Activated CD8-positive, alpha-beta T cell treated with anti-CD3 and anti-CD28 coated beads for 36 hours (primary cell): ENCODE data around the gene TNFRSF14. TPM values are rescaled to one million over a fixed set of nuclear protein-coding genes. Genes with fewer than 3 reads are reported as not detected.
"Not testable (repeated sequence)": the region's sequence is repeated elsewhere in the genome, so short reads cannot be mapped to it uniquely, and the experiment has no call there.

ENCODE experiments used
- ATAC-seq: fragments of 200-7000 bp; cut with Tn5 transposase; one replicate; pipeline ENCODE4 v1.10.0; 2021; ENCODE audit warnings: mild to moderate bottlenecking, moderate library complexity
- CTCF ChIA-PET: fragments of 350-600 bp; sonication (Branson Sonifier 250); formaldehyde crosslinking; loops from one replicate; lab custom pipeline; 2021; ENCODE audit warnings: antibody characterized with exemption; lab: Charles Lee
- POLR2A ChIA-PET: fragments of 350-600 bp; sonication (Branson Sonifier 250); formaldehyde crosslinking; loops from one replicate; lab custom pipeline; 2021; ENCODE audit warnings: antibody characterized with exemption; lab: Charles Lee
- DNase-seq: peaks from one replicate; pipeline ENCODE4 v3.0.0-alpha.2; 2020
- H3K27ac Mint-ChIP-seq: one replicate; pipeline ENCODE4 v1.8.0; 2021; ENCODE audit warnings: mild to moderate bottlenecking, mixed read lengths
- H3K27me3 Mint-ChIP-seq: one replicate; pipeline ENCODE4 v1.8.0; 2021; ENCODE audit warnings: mixed read lengths
- H3K36me3 Mint-ChIP-seq: one replicate; pipeline ENCODE4 v1.8.0; 2021; ENCODE audit warnings: low read depth, mixed read lengths
- H3K4me1 Mint-ChIP-seq: one replicate; pipeline ENCODE4 v1.8.0; 2021; ENCODE audit warnings: low read depth, mixed read lengths
- H3K4me3 Mint-ChIP-seq: one replicate; pipeline ENCODE4 v1.8.0; 2021; ENCODE audit warnings: mild to moderate bottlenecking, moderate library complexity, mixed read lengths
- H3K9me3 Mint-ChIP-seq: one replicate; pipeline ENCODE4 v1.8.0; 2021; ENCODE audit warnings: mixed read lengths
- intact Hi-C: fragments of 100-400 bp; cut with micrococcal nuclease; formaldehyde crosslinking; loops from one replicate; pipeline ENCODE4 v1.10.0; 2022
- total RNA-seq, 2 experiments: library from RNA; stranded (reverse); gene quantifications; one replicate each; pipeline ENCODE4 v1.2.3, GENCODE V29; 2021
- TF ChIP-seq, protein P1 (sequence below): fragments of 200-600 bp; IDR thresholded peaks from one replicate; pipeline ENCODE4 v1.8.0; 2022; ENCODE audit warnings: antibody characterized with exemption, mild to moderate bottlenecking

TNFRSF14 gene
- total RNA-seq, 2 experiments from 2014 or later: 134 to 140 TPM

DNA sequence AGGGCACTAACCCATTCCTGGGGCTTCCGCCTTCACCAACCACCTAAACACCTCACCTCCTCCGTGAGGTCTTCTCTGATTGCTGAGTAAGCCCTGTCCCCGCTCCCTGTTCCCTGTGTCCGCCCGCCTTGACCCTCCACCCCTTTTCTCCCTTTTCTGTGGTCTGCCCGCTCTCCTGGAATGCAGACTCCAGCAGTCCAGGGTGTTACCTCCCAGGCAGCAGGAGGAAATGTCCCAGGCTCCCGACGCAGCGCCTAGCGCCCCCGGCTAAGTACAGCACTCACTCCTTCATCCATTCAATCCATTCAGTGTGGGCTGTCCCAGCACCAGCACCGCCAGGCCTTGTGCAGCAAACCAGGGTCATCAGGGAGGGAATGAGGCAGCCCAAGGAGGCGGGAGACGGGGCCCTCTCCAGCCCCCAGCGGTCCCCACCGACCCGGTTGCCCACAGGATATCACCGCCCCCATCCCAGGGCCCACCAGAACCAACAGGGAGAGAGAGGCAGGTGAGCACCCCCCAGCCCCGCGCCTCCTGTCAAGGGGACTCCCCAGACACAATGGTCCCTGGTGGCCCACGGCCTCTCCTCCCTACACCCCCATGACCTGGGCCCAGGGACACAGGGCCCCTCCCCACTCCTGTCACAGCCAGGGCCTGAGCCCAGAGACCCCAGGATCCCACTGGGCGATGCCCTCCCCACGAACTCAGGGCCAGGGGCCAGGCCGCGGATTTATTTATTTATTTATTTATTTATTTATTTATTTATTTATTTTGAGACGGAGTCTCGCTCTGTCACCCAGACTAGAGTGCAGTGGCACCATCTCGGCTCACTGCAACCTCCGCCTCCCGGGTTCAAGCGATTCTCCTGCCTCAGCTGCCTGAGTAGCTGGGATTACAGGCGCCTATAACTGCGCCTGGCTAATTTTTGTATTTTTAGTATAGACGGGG, 10.2 kb downstream of the TNFRSF14 start:
- DNase-seq (no peak), ATAC-seq (no peak)
- Mint-ChIP-seq H3K4me1 (peaks cover 5% of the 10 kb centered on the region), H3K27ac (no peak overlapping the region), H3K4me3 (no peak overlapping the region), H3K9me3 (no peaks in the 10 kb centered on the region), H3K27me3 (no peaks in the 10 kb centered on the region), H3K36me3 (peaks cover 10% of the 10 kb centered on the region)
- CTCF ChIA-PET: no interaction called here
- POLR2A ChIA-PET: no interaction called here
- intact Hi-C loops: no loop called here
- TF ChIP-seq, protein P1, sequence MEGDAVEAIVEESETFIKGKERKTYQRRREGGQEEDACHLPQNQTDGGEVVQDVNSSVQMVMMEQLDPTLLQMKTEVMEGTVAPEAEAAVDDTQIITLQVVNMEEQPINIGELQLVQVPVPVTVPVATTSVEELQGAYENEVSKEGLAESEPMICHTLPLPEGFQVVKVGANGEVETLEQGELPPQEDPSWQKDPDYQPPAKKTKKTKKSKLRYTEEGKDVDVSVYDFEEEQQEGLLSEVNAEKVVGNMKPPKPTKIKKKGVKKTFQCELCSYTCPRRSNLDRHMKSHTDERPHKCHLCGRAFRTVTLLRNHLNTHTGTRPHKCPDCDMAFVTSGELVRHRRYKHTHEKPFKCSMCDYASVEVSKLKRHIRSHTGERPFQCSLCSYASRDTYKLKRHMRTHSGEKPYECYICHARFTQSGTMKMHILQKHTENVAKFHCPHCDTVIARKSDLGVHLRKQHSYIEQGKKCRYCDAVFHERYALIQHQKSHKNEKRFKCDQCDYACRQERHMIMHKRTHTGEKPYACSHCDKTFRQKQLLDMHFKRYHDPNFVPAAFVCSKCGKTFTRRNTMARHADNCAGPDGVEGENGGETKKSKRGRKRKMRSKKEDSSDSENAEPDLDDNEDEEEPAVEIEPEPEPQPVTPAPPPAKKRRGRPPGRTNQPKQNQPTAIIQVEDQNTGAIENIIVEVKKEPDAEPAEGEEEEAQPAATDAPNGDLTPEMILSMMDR: no peak

DNA sequence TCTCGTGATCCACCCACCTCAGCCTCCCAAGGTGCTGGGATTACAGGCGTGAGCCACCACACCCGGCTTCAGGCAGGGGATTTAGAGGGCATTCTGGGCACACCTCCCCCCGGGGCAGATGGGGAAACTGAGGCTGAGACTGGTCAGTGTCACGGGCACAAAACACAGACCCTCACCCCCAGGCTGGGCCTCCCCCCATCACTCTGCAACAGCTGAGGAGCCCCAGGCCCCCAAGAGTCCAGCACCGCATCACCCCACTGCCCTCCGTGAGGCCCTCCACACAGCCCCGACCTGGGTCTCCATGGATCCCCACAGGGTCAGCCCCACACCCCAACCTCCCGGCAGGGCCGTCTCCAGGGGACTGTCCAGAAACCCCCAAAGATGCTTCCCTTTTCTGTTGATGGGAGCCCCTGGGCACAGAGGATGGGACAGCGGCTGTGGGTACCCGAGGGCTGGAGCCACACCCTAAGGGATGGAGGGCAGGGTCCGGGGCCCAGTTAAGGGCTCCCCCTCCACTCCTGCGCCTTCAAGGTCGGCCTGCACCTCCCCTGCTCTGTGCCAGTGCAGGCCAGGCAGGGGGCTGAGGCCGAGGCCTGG, 11.0 kb downstream of the TNFRSF14 start:
- Mint-ChIP-seq H3K9me3 (no peaks in the 10 kb centered on the region), H3K36me3 (peaks cover 7% of the 10 kb centered on the region), H3K4me3 (no peak overlapping the region), H3K4me1 (peaks cover 2% of the 10 kb centered on the region), H3K27ac (no peak overlapping the region), H3K27me3 (no peaks in the 10 kb centered on the region)
- DNase-seq (no peak), ATAC-seq (no peak)
- intact Hi-C loops: no loop called here
- CTCF ChIA-PET: no interaction called here
- POLR2A ChIA-PET: no interaction called here
- TF ChIP-seq, protein P1: no peak

DNA sequence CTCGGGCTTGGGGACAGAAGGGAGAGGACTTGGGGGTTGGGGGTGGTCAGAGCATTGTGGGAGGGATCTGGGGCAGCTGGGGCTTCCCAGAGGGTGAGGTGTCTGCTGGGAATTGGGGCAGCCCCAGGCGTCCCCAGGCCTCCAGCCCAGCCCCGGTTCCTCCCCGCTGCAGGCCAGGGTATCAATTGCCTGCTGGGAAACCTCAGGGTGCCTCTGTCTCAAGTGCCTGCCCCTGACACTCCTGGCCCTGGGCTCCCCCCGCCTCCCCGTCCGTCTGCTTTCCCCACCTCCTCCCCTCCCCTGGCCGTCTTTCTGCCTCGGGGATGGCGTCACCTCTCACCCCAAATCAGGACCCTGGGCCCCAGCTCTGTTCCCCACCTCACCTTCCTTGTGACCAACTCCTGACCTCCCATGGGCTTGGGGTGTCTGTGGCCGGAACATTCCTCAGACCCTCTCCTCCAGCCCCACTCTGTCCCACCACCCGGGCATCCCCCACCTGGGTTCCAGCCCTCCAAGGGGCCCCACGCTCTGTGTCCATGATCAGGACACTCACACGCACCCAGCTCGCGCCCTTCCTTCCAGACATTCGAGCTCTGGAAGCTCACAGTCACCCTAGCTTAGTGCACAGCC, 12.1 kb downstream of the TNFRSF14 start:
- H3K36me3 Mint-ChIP-seq, H3K4me1 Mint-ChIP-seq, POLR2A ChIA-PET, DNase-seq, CTCF ChIA-PET, H3K27ac Mint-ChIP-seq, H3K9me3 Mint-ChIP-seq, H3K4me3 Mint-ChIP-seq, intact Hi-C loops, H3K27me3 Mint-ChIP-seq: not testable (repeated sequence)
- peak; percentile 11 for ATAC-seq

DNA sequence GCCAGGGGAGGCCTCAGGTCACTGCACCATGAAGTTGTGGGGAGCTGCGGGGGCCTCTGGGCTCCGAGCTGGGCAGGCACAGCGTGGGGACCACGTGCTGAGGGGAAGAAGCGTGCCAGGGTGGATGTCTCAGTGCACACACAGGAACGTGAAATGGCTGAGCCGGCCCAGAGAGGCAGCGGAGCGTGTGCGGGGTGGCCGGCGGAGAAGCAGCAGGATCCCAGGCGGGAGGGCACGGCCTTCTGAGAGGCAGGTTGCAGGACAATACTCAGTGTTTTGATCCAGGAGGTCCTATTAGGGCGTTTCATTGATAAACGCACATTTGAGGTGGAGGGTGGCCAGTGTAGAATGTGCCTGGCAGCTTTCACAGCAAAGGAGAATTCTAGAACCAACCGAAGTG, 12.9 kb downstream of the TNFRSF14 start:
- no peak overlapping the region for H3K27ac Mint-ChIP-seq
- TF ChIP-seq, protein P1: no peak
- H3K36me3 Mint-ChIP-seq: peaks cover 4% of the 10 kb centered on the region
- CTCF ChIA-PET: no interaction called here
- POLR2A ChIA-PET: interaction anchor here (0.5 to 4.1 kb wide), 4 partner anchors 7 to 79 kb away, joined by 3 to 26 read pairs (median 10); no protein-coding TSS in a partner anchor
- peaks cover 12% of the 10 kb centered on the region for H3K9me3 Mint-ChIP-seq
- H3K27me3 Mint-ChIP-seq: no peaks in the 10 kb centered on the region
- intact Hi-C loops: no loop called here
- DNase-seq (no peak), ATAC-seq (no peak)
- H3K4me3 Mint-ChIP-seq: no peak overlapping the region
- peaks cover 11% of the 10 kb centered on the region for H3K4me1 Mint-ChIP-seq

DNA sequence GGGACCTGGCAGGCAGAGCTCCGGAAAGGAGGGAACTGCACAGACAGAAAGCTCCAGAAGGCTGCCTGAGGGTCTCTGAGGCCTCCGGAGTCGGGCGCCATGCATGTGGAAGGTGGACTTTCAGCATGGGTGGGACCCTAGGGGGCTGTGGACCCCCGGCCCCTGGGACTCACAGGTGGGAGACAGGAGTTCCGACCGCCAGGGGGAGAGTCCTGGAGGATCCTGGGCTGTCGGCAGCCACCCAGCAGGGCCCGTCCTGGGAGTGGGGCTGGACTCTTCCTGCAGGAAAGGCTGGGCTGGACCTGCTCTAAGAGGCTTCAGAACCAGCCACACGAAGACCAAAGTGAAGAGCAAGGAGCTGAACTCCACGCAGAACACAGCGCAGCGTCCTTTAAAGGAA, 13.5 kb downstream of the TNFRSF14 start:
- H3K27ac Mint-ChIP-seq, DNase-seq, H3K36me3 Mint-ChIP-seq, intact Hi-C loops, H3K4me3 Mint-ChIP-seq, H3K27me3 Mint-ChIP-seq, ATAC-seq: not testable (repeated sequence)
- H3K9me3 Mint-ChIP-seq: peaks cover 14% of the 10 kb centered on the region
- POLR2A ChIA-PET: interaction anchor here (2.1 to 4.1 kb wide), 4 partner anchors 8 to 16 kb away, joined by 7 to 26 read pairs (median 10); no protein-coding TSS in a partner anchor
- CTCF ChIA-PET: interaction anchor here (1.4 to 2.3 kb wide), 2 partner anchors 8 to 14 kb away, joined by 3 to 16 read pairs; partner anchors contain the start of gene TNFRSF14
- H3K4me1 Mint-ChIP-seq: peaks cover 15% of the 10 kb centered on the region
